Parathyroid adenoma (tissue), 2 donors: ENCODE data around the gene FRMD4A.

Experiments used
- H2AFZ ChIP-seq: fragments of 300-600 bp; sonication (generic); one replicate; pipeline ENCODE4 v1.7.0; 2017; ENCODE audit warnings: antibody characterized with exemption, mild to moderate bottlenecking
- H3K27ac ChIP-seq: fragments of 300-600 bp; sonication (generic); one replicate; pipeline ENCODE4 v1.7.0; 2017
- H3K27me3 ChIP-seq: fragments of 300-600 bp; sonication (generic); one replicate; pipeline ENCODE4 v1.7.0; 2017; ENCODE audit warnings: low read length; ENCODE audit not compliant: control insufficient read depth, insufficient read depth
- H3K36me3 ChIP-seq: fragments of 300-600 bp; sonication (generic); one replicate; pipeline ENCODE4 v1.7.0; 2017; ENCODE audit warnings: low read length; ENCODE audit not compliant: control insufficient read depth, insufficient read depth
- H3K4me1 ChIP-seq: fragments of 300-600 bp; sonication (generic); one replicate; pipeline ENCODE4 v1.7.0; 2017; ENCODE audit warnings: control low read depth
- H3K4me2 ChIP-seq: fragments of 300-600 bp; sonication (generic); one replicate; pipeline ENCODE4 v1.7.0; 2017; ENCODE audit warnings: low read length
- H3K4me3 ChIP-seq: fragments of 300-600 bp; sonication (generic); one replicate; pipeline ENCODE4 v1.7.0; 2017; ENCODE audit warnings: low read depth, low read length
- H3K79me2 ChIP-seq: fragments of 300-600 bp; sonication (generic); one replicate; pipeline ENCODE4 v1.7.0; 2017; ENCODE audit warnings: control low read depth
- H3K9ac ChIP-seq: fragments of 300-600 bp; sonication (generic); one replicate; pipeline ENCODE4 v1.7.0; 2017; ENCODE audit warnings: mild to moderate bottlenecking
- H3K9me3 ChIP-seq: fragments of 300-600 bp; sonication (generic); one replicate; pipeline ENCODE4 v1.7.0; 2017; ENCODE audit warnings: low read length; ENCODE audit not compliant: control insufficient read depth
- CTCF ChIP-seq: fragments of 300-600 bp; sonication (generic); IDR thresholded peaks from one replicate; pipeline ENCODE4 v1.7.0; 2017; ENCODE audit warnings: antibody characterized with exemption, mild to moderate bottlenecking
- donor health status: primary hyperparathyroidism.

The FRMD4A gene

GRCh38 chr10:14250496-14251076 lies 80.1 kb downstream of the FRMD4A start:
- Histone ChIP-seq H3K4me2 (no peak overlapping the region), H3K79me2 (no peaks in the 10 kb centered on the region), H2AFZ (no peak overlapping the region), H3K9ac (no peak overlapping the region), H3K27me3 (no peaks in the 10 kb centered on the region), H3K27ac (no peak overlapping the region), H3K36me3 (no peaks in the 10 kb centered on the region), H3K9me3 (no peaks in the 10 kb centered on the region), H3K4me3 (no peak overlapping the region), H3K4me1 (no peaks in the 10 kb centered on the region)
- no peak for TF ChIP-seq CTCF

GRCh38 chr10:14247377-14248116 lies 83.2 kb downstream of the FRMD4A start:
- TF ChIP-seq CTCF = no peak
- no peak overlapping the region for H3K9ac ChIP-seq
- H3K9me3 ChIP-seq = no peaks in the 10 kb centered on the region

GRCh38 chr10:14244801-14245211 lies 85.9 kb downstream of the FRMD4A start:
- Histone ChIP-seq H3K4me1 (no peaks in the 10 kb centered on the region), H3K79me2 (no peaks in the 10 kb centered on the region), H3K9me3 (no peaks in the 10 kb centered on the region), H3K36me3 (no peaks in the 10 kb centered on the region), H3K4me3 (no peak overlapping the region), H2AFZ (no peak overlapping the region), H3K9ac (no peak overlapping the region), H3K27me3 (no peaks in the 10 kb centered on the region), H3K4me2 (no peak overlapping the region), H3K27ac (no peak overlapping the region)
- TF ChIP-seq CTCF = no peak

More at GRCh38 chr10:14247377-14248116, 83.2 kb downstream of the FRMD4A start:
- Histone ChIP-seq H3K4me1 (no peaks in the 10 kb centered on the region), H3K27me3 (no peaks in the 10 kb centered on the region), H2AFZ (no peak overlapping the region), H3K4me3 (no peak overlapping the region), H3K79me2 (no peaks in the 10 kb centered on the region), H3K4me2 (no peak overlapping the region), H3K36me3 (no peaks in the 10 kb centered on the region), H3K27ac (no peak overlapping the region)

- Histone ChIP-seq H3K36me3 (no peaks in the 10 kb centered on the region), H3K9ac (no peak overlapping the region), H3K4me3 (no peak overlapping the region), H3K27ac (no peak overlapping the region), H3K27me3 (no peaks in the 10 kb centered on the region), H3K4me1 (no peaks in the 10 kb centered on the region), H3K9me3 (no peaks in the 10 kb centered on the region), H2AFZ (no peak overlapping the region), H3K79me2 (no peaks in the 10 kb centered on the region), H3K4me2 (no peak overlapping the region)
- no peak for TF ChIP-seq CTCF
These were observed 86.6 kb downstream of the FRMD4A start for GRCh38 chr10:14244147-14244546.

GRCh38 chr10:14243221-14243620 lies 87.5 kb downstream of the FRMD4A start:
- H3K36me3 ChIP-seq = no peaks in the 10 kb centered on the region

More at GRCh38 chr10:14243221-14243620, 87.5 kb downstream of the FRMD4A start:
- no peak overlapping the region for H2AFZ ChIP-seq
- H3K27me3 ChIP-seq = no peaks in the 10 kb centered on the region
- H3K27ac ChIP-seq = no peak overlapping the region
- H3K9ac ChIP-seq = no peak overlapping the region
- H3K9me3 ChIP-seq = no peaks in the 10 kb centered on the region
- H3K79me2 ChIP-seq = no peaks in the 10 kb centered on the region
- H3K4me3 ChIP-seq = no peak overlapping the region
- no peaks in the 10 kb centered on the region for H3K4me1 ChIP-seq
- TF ChIP-seq CTCF = no peak
- no peak overlapping the region for H3K4me2 ChIP-seq
